Kidney (tissue), 14 donors: ENCODE data around the gene AHDC1. TPM values are rescaled to one million over a fixed set of nuclear protein-coding genes. Genes with fewer than 3 reads are reported as not detected.

Experiments used
- DNase-seq, 5 donors: peaks; one replicate each; pipeline ENCODE4 v3.0.0-alpha.2; 2013 to 2020
- FAIRE-seq: peaks from 2 replicates; lab custom pipeline; 2012; peaks lifted over from hg19 to GRCh38; lab: Jason Lieb, UNC
- H3K27ac ChIP-seq, 2 donors: one replicate each; pipeline ENCODE4 v1.7.0; 2013; ENCODE audit warnings: low read depth in 2 of 2, low read length in 2 of 2, inconsistent platforms in 1 of 2
- H3K27me3 ChIP-seq: one replicate; pipeline ENCODE4 v1.7.1; 2013; ENCODE audit warnings: low read length, inconsistent platforms; ENCODE audit not compliant: control insufficient read depth, insufficient read depth
- H3K36me3 ChIP-seq, 3 donors: one replicate each; pipeline versions ENCODE4 v1.7.0 to v1.7.1; 2013; ENCODE audit warnings: low read length in 3 of 3, control low read depth in 1 of 3, inconsistent platforms in 1 of 3; ENCODE audit not compliant: insufficient read depth in 3 of 3, control insufficient read depth in 2 of 3
- H3K4me1 ChIP-seq, 3 donors: one replicate each; pipeline versions ENCODE4 v1.7.0 to v1.7.1; 2013; ENCODE audit warnings: low read length in 3 of 3, inconsistent platforms in 1 of 3, low read depth in 1 of 3; ENCODE audit not compliant: control insufficient read depth in 2 of 3, insufficient read depth in 2 of 3
- H3K4me3 ChIP-seq, 3 donors: one replicate each; pipeline versions ENCODE4 v1.7.0 to v1.8.1; 2013; ENCODE audit warnings: low read length in 3 of 3, control low read depth in 1 of 3, inconsistent platforms in 1 of 3
- H3K9ac ChIP-seq, 3 donors: one replicate each; pipeline versions ENCODE4 v1.7.0 to v1.7.1; 2013; ENCODE audit warnings: low read length in 3 of 3, control low read depth in 1 of 3, inconsistent platforms in 1 of 3
- H3K9me3 ChIP-seq, 3 donors: one replicate each; pipeline versions ENCODE4 v1.7.0 to v1.7.1; 2013; ENCODE audit warnings: low read length in 3 of 3, control low read depth in 1 of 3, inconsistent platforms in 1 of 3; ENCODE audit not compliant: control insufficient read depth in 2 of 3, insufficient read depth in 1 of 3
- intact Hi-C: fragments of 100-400 bp; cut with DNase I; formaldehyde crosslinking; loops from one replicate; pipeline ENCODE4 v1.11.1; 2022
- polyA plus RNA-seq: library from polyadenylated mRNA; stranded (reverse); fragments of 350-450 nt; fragmentation: Illumina TruSeq; extraction: RNeasy Lipid Tissue Mini Kit (QIAGEN cat#74804); gene quantifications from one replicate; pipeline ENCODE4 v1.2.3, GENCODE V29; 2014; ENCODE audit warnings: low read depth, low replicate concordance; ENCODE audit not compliant: insufficient read depth
- total RNA-seq: library from RNA; stranded (reverse); fragmentation: NEBNext Ultra II Directional; extraction: Animal tissue kit (Norgen Biotek cat#: 25700); gene quantifications from one replicate; pipeline ENCODE4 v1.2.1, GENCODE V29; 2021
- TF ChIP-seq, protein P1 (sequence below): IDR thresholded peaks from 3 replicates; pipeline ENCODE4 v1.5.1; 2012; ENCODE audit warnings: mild to moderate bottlenecking, moderate library complexity, borderline replicate concordance; ENCODE audit not compliant: insufficient read depth; ENCODE audit errors: extremely low read depth
- donor health status: control.
- donor health status: control.
- donor health status: control.
- donor health status: control.
- donor health status: control.
- donor health status: DM: yes; HTN: yes; CAD: no.
- donor health status: Normal renal cell carcinoma (clear cell type).

AHDC1 gene
- total and polyA plus RNA-seq, 2 donors from 2014 or later: 8.5 to 48.2 TPM

DNA sequence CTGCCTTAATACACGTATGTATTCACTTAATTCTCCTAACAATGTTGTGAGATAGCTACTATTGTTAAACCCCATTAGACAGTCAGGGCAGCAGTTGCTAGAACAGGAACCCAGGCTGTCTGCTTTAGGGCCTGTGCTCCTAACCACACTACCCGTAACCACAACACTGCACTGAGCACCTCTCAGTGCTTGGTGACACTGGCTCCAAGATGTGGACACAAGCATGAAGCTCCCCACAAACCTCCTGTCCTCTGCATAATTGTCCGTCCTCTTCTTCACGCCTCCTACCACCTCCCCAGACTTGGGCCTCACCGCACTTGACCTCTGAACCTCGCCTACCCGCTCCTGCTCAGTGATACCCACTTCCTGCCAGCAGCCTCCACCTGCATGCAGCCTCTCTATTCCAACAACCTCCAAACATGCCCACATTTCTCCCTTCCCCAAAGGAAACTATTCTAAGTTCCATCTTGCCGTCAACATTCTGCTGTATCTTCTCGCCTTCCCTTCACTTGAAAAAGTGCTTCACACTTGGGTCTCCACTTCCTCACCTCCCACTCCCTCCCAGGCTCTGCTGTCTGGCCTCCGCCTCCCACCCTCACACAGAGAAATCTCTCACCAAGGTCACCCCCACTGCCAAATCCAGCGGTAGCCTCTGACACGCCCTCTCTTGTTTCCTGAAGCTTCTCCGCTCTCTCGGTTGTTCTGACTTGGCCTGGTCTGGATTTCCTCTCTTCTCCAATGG is 14.6 kb upstream of the AHDC1 start:
- no peaks in the 10 kb centered on the region for H3K4me1 ChIP-seq
- no peak for FAIRE-seq
- no peak overlapping the region for H3K27ac ChIP-seq
- intact Hi-C loops: loop anchor here (10.0 kb wide), 1 partner anchor 204 kb away; no protein-coding TSS in a partner anchor
- DNase-seq: no peak
- H3K9me3 ChIP-seq: no peaks in the 10 kb centered on the region
- no peak overlapping the region for H3K9ac ChIP-seq
- no peak overlapping the region for H3K4me3 ChIP-seq
- TF ChIP-seq, protein P1, sequence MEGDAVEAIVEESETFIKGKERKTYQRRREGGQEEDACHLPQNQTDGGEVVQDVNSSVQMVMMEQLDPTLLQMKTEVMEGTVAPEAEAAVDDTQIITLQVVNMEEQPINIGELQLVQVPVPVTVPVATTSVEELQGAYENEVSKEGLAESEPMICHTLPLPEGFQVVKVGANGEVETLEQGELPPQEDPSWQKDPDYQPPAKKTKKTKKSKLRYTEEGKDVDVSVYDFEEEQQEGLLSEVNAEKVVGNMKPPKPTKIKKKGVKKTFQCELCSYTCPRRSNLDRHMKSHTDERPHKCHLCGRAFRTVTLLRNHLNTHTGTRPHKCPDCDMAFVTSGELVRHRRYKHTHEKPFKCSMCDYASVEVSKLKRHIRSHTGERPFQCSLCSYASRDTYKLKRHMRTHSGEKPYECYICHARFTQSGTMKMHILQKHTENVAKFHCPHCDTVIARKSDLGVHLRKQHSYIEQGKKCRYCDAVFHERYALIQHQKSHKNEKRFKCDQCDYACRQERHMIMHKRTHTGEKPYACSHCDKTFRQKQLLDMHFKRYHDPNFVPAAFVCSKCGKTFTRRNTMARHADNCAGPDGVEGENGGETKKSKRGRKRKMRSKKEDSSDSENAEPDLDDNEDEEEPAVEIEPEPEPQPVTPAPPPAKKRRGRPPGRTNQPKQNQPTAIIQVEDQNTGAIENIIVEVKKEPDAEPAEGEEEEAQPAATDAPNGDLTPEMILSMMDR: no peak
- H3K27me3 ChIP-seq: no peaks in the 10 kb centered on the region
- no peaks in the 10 kb centered on the region for H3K36me3 ChIP-seq

GRCh38 chr1:27617420-27617819 is 13.5 kb upstream of the AHDC1 start:
- Histone ChIP-seq H3K27me3 (no peaks in the 10 kb centered on the region), H3K4me1 (no peaks in the 10 kb centered on the region), H3K4me3 (no peak overlapping the region), H3K9me3 (no peaks in the 10 kb centered on the region), H3K36me3 (no peaks in the 10 kb centered on the region), H3K9ac (no peak overlapping the region), H3K27ac (no peak overlapping the region)
- FAIRE-seq (no peak), DNase-seq (no peak)
- TF ChIP-seq, protein P1: no peak
- intact Hi-C loops: loop anchor here (10.0 kb wide), 1 partner anchor 203 kb away; no protein-coding TSS in a partner anchor

- Histone ChIP-seq H3K4me3 (no peak overlapping the region), H3K4me1 (no peaks in the 10 kb centered on the region), H3K9ac (no peak overlapping the region), H3K27me3 (no peaks in the 10 kb centered on the region), H3K9me3 (no peaks in the 10 kb centered on the region), H3K36me3 (no peaks in the 10 kb centered on the region), H3K27ac (no peak overlapping the region)
- FAIRE-seq (no peak), DNase-seq (no peak)
- TF ChIP-seq, protein P1: no peak
- intact Hi-C loops: loop anchor here (10.0 kb wide), 1 partner anchor 202 kb away; no protein-coding TSS in a partner anchor
Measured at GRCh38 chr1:27616441-27616840, 12.5 kb upstream of the AHDC1 start.
